NCI-H748 (cell line): ENCODE results near the gene C9orf78.

Source experiments
- DNase-seq: peaks from one replicate; lab custom pipeline; 2025; ENCODE audit not compliant: unreplicated experiment; lab: John Stamatoyannopoulos, UW

Gene C9orf78

DNA sequence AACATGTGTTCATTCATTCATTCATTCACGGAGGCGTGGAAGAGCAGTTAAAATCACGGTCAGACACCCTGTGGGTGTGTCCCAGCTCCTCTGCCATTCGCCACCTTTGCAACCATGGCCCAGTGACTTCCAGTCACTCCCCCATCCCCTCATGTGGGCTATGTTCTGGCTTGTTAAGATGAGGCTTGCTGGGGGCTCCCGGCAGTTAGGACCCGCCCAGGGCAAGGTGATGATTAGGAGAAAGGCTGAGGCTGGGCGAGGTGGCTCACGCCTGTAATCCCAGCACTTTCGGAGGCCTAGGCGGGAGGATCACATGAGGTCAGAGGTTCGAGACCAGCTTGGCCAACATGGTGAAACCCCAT, 57.3 kb downstream of the C9orf78 start:
- no peak for DNase-seq
